ENCODE results near the gene ST8SIA5. TPM values are rescaled to one million over a fixed set of nuclear protein-coding genes. Genes with fewer than 3 reads are reported as not detected.

Gene ST8SIA5
- total and polyA plus RNA-seq, 10 donors: under 0.01 to 0.30 (median 0.07) TPM; not detected in 3

GRCh38 chr18:46696268-46696667 is 60.6 kb downstream of the ST8SIA5 start:
- DNase-seq: no peak
- Histone ChIP-seq H3K4me1 (no peaks in the 10 kb centered on the region), H3K27me3 (replicated peaks in 1 of 7) (no peaks in the 10 kb centered on the region), H3K9me3 (no peaks in the 10 kb centered on the region), H3K4me3 (no peak overlapping the region), H3K27ac (no peak overlapping the region), H3K36me3 (no peaks in the 10 kb centered on the region)
- no peak for TF ChIP-seq POLR2AphosphoS5 (IDR thresholded peaks at IDR 0.05)
- TF ChIP-seq POLR2A (IDR thresholded peaks at IDR 0.05): no peak
- intact Hi-C loops (cut with DNase I; ENCODE audit: low total_unique reads): no loop called here
- 61 to 80% (median 74%) methylated on average over 3 of the region's 3 CpGs for WGBS, 5 donors

GRCh38 chr18:46693996-46694395 is 62.9 kb downstream of the ST8SIA5 start:
- no peak for DNase-seq
- 86 to 97% (median 95%) methylated on average over 2 of the region's 2 CpGs for WGBS, 5 donors
- intact Hi-C loops (cut with DNase I; ENCODE audit: low total_unique reads): no loop called here
- no peak for TF ChIP-seq CTCF (IDR thresholded peaks at IDR 0.05 in 8 of 11, conservative IDR thresholded peaks at IDR 0.05 in 3 of 11)
- TF ChIP-seq POLR2AphosphoS5 (IDR thresholded peaks at IDR 0.05): no peak
- TF ChIP-seq POLR2A (IDR thresholded peaks at IDR 0.05): no peak
- no peaks in the 10 kb centered on the region for H3K9me3 ChIP-seq
- no peaks in the 10 kb centered on the region for H3K27me3 ChIP-seq (replicated peaks in 1 of 7)
- H3K27ac ChIP-seq: no peak overlapping the region
- no peaks in the 10 kb centered on the region for H3K36me3 ChIP-seq
- H3K4me1 ChIP-seq: no peaks in the 10 kb centered on the region
- H3K4me3 ChIP-seq: no peak overlapping the region

GRCh38 chr18:46688853-46689525 is 67.9 kb downstream of the ST8SIA5 start:
- intact Hi-C loops (cut with DNase I; ENCODE audit: low total_unique reads): no loop called here
- 81 to 88% (median 85%) methylated on average over 12 of the region's 12 CpGs for WGBS, 5 donors
- Histone ChIP-seq H3K4me3 (no peak overlapping the region), H3K9me3 (no peaks in the 10 kb centered on the region), H3K27me3 (replicated peaks in 1 of 7) (no peaks in the 10 kb centered on the region), H3K27ac (no peak overlapping the region), H3K4me1 (no peaks in the 10 kb centered on the region), H3K36me3 (no peaks in the 10 kb centered on the region)
- no peak for DNase-seq
- TF ChIP-seq POLR2A (IDR thresholded peaks at IDR 0.05) (no peak), POLR2AphosphoS5 (IDR thresholded peaks at IDR 0.05) (no peak), CTCF (IDR thresholded peaks at IDR 0.05 in 8 of 11, conservative IDR thresholded peaks at IDR 0.05 in 3 of 11) (no peak)

GRCh38 chr18:46686186-46686585 is 70.7 kb downstream of the ST8SIA5 start:
- WGBS, 5 donors: 84 to 92% (median 89%) methylated on average over 8 to 9 of the region's 9 CpGs
- Histone ChIP-seq H3K27me3 (replicated peaks in 1 of 7) (no peaks in the 10 kb centered on the region), H3K36me3 (no peaks in the 10 kb centered on the region), H3K27ac (no peak overlapping the region), H3K9me3 (no peaks in the 10 kb centered on the region), H3K4me3 (no peak overlapping the region), H3K4me1 (no peaks in the 10 kb centered on the region)
- TF ChIP-seq POLR2AphosphoS5 (IDR thresholded peaks at IDR 0.05) (no peak), CTCF (IDR thresholded peaks at IDR 0.05 in 8 of 11, conservative IDR thresholded peaks at IDR 0.05 in 3 of 11) (no peak)
- no peak for DNase-seq
- intact Hi-C loops (cut with DNase I; ENCODE audit: low total_unique reads): no loop called here
